Small intestine (tissue), 7 donors: ENCODE measurements around the gene CFAP299. TPM values are rescaled to one million over a fixed set of nuclear protein-coding genes. Genes with fewer than 3 reads are reported as not detected.
A peak's percentile ranks its signal among the peaks of the same experiment; 100 is the strongest.
"Not testable (repeated sequence)": the region's sequence is repeated elsewhere in the genome, so short reads cannot be mapped to it uniquely, and the experiment has no call there.

Source experiments
- DNase-seq, 2 donors: peaks; one replicate each; pipeline versions ENCODE4 v3.0.0 to v3.0.0-alpha.2; 2013
- FAIRE-seq: peaks from 2 replicates; lab custom pipeline; 2012; peaks lifted over from hg19 to GRCh38; lab: Jason Lieb, UNC
- H3K27ac ChIP-seq, 3 donors: one replicate each; pipeline ENCODE4 v1.5.1; 2013; ENCODE audit warnings: low read length in 2 of 3, mild to moderate bottlenecking in 2 of 3, control low read depth in 1 of 3, inconsistent platforms in 1 of 3, low read depth in 1 of 3, moderate library complexity in 1 of 3
- H3K27me3 ChIP-seq, 3 donors: one replicate each; pipeline ENCODE4 v1.6.1; 2013; ENCODE audit warnings: low read length in 3 of 3, inconsistent platforms in 1 of 3; ENCODE audit not compliant: control insufficient read depth in 3 of 3, insufficient read depth in 3 of 3
- H3K36me3 ChIP-seq, 3 donors: one replicate each; pipeline ENCODE4 v1.6.1; 2013; ENCODE audit warnings: low read length in 3 of 3, inconsistent platforms in 1 of 3, low read depth in 1 of 3, mild to moderate bottlenecking in 1 of 3, moderate library complexity in 1 of 3; ENCODE audit not compliant: control insufficient read depth in 3 of 3, insufficient read depth in 2 of 3
- H3K4me1 ChIP-seq, 3 donors: one replicate each; pipeline ENCODE4 v1.6.1; 2013; ENCODE audit warnings: low read length in 2 of 3, inconsistent platforms in 1 of 3, low read depth in 1 of 3, mild to moderate bottlenecking in 1 of 3, moderate library complexity in 1 of 3; ENCODE audit not compliant: control insufficient read depth in 3 of 3, insufficient read depth in 2 of 3
- H3K4me3 ChIP-seq, 3 donors: one replicate each; pipeline ENCODE4 v1.5.1; 2013; ENCODE audit warnings: low read length in 3 of 3, control low read depth in 1 of 3, inconsistent platforms in 1 of 3, low read depth in 1 of 3, mild to moderate bottlenecking in 1 of 3, moderate library complexity in 1 of 3
- H3K9me3 ChIP-seq, 2 donors: one replicate each; pipeline ENCODE4 v1.6.1; 2013; ENCODE audit warnings: low read depth in 1 of 2, low read length in 1 of 2; ENCODE audit not compliant: control insufficient read depth in 2 of 2, insufficient read depth in 1 of 2
- WGBS, 3 donors: extraction: QIAGEN DNeasy Blood & Tissue Kit; methylation state at CpG; one replicate each; pipeline ENCODE4 v1.1.7; 2013; 5-methylcytosine and 5-hydroxymethylcytosine counted together
- polyA plus RNA-seq, 4 donors: library from polyadenylated mRNA; stranded (reverse) in 3 of 4; unstranded in 1 of 4; fragments of 200-250 nt in 3 of 4; fragments of 120-200 nt in 1 of 4; gene quantifications; one replicate each; pipeline versions ENCODE4 v1.2.1 to v1.2.3, GENCODE V29; 2013
- donor health status: healthy with polysubstance abuse.
- donor health status: control.
- donor health status: control.
- donor health status: Bipolar disorder and iron deficiency.
- donor health status: healthy.

Gene CFAP299
- polyA plus RNA-seq, 4 donors, result not detected

- DNase-seq (peak in 1 of 2 donors; percentile 12), FAIRE-seq (no peak)
- no peak overlapping the region for H3K4me3 ChIP-seq
- H3K36me3 ChIP-seq, result no peaks in the 10 kb centered on the region
- H3K9me3 ChIP-seq, result no peaks in the 10 kb centered on the region
- peaks cover 0 to 3% (median 0%) of the 10 kb centered on the region in 3 donors for H3K4me1 ChIP-seq
- no peaks in the 10 kb centered on the region for H3K27me3 ChIP-seq
- H3K27ac ChIP-seq, result no peak overlapping the region
- 22 to 50% (median 39%) methylated on average over 4 of the region's 4 CpGs for WGBS, 3 donors
These were observed 89.9 kb downstream of the CFAP299 start for GRCh38 chr4:80425124-80426100.

GRCh38 chr4:80431203-80431965, 95.9 kb downstream of the CFAP299 start:
- WGBS, 3 donors, result 80 to 88% (median 87%) methylated on average over 5 of the region's 5 CpGs
- no peak for DNase-seq
- H3K4me1 ChIP-seq, result no peaks in the 10 kb centered on the region
- no peak overlapping the region for H3K4me3 ChIP-seq
- H3K9me3 ChIP-seq, result no peaks in the 10 kb centered on the region
- H3K36me3 ChIP-seq, result no peaks in the 10 kb centered on the region
- H3K27me3 ChIP-seq, result no peaks in the 10 kb centered on the region
- H3K27ac ChIP-seq, result no peak overlapping the region
- no peak for FAIRE-seq

DNA sequence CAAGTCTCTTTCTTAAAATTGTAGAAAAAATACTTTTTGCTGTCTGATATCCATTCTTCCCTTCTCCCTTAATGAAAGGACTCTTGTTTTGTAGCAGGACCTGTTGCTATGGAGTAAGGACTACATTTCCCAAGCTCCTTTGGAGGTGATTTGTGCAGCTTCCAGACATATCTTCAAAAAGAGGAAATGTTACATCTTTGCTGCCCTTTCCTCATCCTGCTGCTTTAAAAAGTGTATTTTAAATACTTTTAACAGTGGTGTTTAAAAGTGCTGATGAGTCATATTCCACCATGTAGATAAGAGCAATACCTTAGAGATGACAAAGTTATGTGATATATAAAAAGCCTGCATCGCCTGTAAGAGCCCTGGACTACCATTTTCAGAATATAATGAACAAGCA, 98.7 kb downstream of the CFAP299 start:
- Histone ChIP-seq H3K27me3 (no peaks in the 10 kb centered on the region), H3K27ac (no peak overlapping the region), H3K36me3 (no peaks in the 10 kb centered on the region), H3K4me3 (no peak overlapping the region), H3K4me1 (no peaks in the 10 kb centered on the region), H3K9me3 (no peaks in the 10 kb centered on the region)
- DNase-seq, result no peak
- FAIRE-seq, result no peak
- 50 to 94% (median 89%) methylated on average over 1 of the region's 1 CpG for WGBS, 3 donors

- H3K4me3 ChIP-seq, result no peak overlapping the region
- FAIRE-seq (no peak), DNase-seq (no peak)
- 44 to 73% (median 53%) methylated on average over 1 of the region's 1 CpG for WGBS, 3 donors
- no peaks in the 10 kb centered on the region for H3K27me3 ChIP-seq
- H3K27ac ChIP-seq, result no peak overlapping the region
- H3K36me3 ChIP-seq, result no peaks in the 10 kb centered on the region
- H3K9me3 ChIP-seq, result no peaks in the 10 kb centered on the region
- no peaks in the 10 kb centered on the region for H3K4me1 ChIP-seq
These were observed 102.5 kb downstream of the CFAP299 start for GRCh38 chr4:80438016-80438415.

DNA sequence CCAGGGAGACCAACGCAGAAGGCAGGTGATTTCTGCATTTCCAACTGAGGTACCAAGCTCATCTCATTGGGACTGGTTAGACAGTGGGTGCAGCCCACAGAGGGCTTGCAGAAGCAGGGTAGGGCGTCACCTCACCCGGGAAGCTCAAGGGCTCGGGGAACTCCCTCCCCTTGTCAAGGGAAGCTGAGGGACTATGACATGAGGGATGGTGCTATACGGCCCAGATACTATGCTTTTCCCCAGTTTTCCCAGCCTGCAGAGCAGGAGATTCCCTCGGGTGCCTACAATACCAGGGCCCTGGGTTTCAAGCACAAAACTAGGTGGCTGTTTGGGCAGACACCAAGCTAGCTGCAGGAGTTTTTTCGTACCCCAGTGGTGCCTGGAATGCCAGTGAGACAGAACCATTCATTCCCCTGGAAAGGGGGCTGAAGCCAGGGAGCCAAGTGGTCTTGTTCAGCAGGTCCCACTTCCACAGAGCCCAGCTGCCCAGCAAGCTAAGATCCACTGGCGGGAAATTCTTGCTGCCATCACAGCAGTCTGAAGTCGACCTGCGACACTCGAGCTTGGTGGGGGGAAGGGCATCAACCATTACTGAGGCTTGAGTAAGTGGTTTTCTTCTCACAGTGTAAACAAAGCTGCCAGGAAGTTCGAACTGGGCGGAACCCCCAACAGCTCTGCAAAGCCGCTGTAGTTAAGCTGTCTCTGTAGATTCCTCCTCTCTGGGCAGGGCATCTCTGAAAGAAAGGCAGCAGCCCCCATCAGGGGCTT, 103.9 kb downstream of the CFAP299 start:
- FAIRE-seq, H3K36me3 ChIP-seq, H3K27ac ChIP-seq, H3K27me3 ChIP-seq, H3K4me1 ChIP-seq, H3K9me3 ChIP-seq, H3K4me3 ChIP-seq: not testable (repeated sequence)
- peak in 1 of 2 donors; percentile 48 for DNase-seq
- WGBS, 3 donors, result 59 to 75% (median 69%) methylated on average over 14 of the region's 14 CpGs

DNA sequence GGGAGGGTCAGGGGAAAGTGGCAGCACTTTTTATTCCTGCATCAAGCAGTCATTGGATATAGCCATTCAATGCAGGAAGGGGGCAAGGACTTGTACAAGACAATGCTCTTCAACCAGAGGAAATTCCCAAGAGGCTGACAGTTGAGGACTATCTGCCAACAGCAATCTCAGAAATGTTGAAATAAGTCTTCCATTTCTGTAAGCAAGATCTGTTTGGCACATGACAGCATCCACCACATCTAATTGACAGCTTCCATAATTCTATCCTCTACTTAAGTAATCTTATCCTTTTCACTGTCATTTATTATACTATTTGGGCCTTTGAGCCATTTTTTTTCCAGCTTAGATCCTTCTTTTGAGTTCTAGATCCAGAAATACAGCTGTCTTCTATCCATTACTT, 110.7 kb downstream of the CFAP299 start:
- Histone ChIP-seq H3K9me3 (no peaks in the 10 kb centered on the region), H3K4me3 (no peak overlapping the region), H3K36me3 (no peaks in the 10 kb centered on the region), H3K27ac (no peak overlapping the region), H3K4me1 (no peaks in the 10 kb centered on the region), H3K27me3 (no peaks in the 10 kb centered on the region)
- no peak for DNase-seq
- FAIRE-seq, result no peak

DNA sequence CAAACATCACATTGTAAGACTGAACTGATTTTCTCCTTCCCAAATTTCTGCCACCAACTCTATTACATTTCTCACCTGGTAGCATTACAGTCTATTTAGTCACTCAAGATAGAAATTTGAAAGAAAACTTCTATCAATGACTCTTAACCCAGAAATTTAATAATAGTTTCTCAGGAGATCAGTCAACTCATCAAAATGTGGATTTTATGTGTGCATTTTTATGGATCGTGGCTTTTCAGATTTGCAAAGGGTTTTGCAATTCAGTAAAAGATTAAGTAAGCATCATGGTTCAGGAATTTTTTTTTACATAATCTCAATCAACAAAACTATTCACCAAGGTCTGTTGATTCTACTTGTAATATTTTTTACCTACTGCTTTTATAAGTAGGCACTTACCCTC, 111.1 kb downstream of the CFAP299 start:
- no peak for FAIRE-seq
- Histone ChIP-seq H3K4me3 (no peak overlapping the region), H3K9me3 (no peaks in the 10 kb centered on the region), H3K27ac (no peak overlapping the region), H3K36me3 (no peaks in the 10 kb centered on the region), H3K4me1 (no peaks in the 10 kb centered on the region), H3K27me3 (no peaks in the 10 kb centered on the region)
- WGBS, 3 donors, result 90 to 95% (median 92%) methylated on average over 1 of the region's 1 CpG
- no peak for DNase-seq

GRCh38 chr4:80447493-80447892, 112.0 kb downstream of the CFAP299 start:
- H3K36me3 ChIP-seq, result no peaks in the 10 kb centered on the region
- DNase-seq (no peak), FAIRE-seq (no peak)
- WGBS, 3 donors, result 94 to 97% (median 96%) methylated on average over 9 of the region's 9 CpGs
- no peaks in the 10 kb centered on the region for H3K27me3 ChIP-seq
- no peaks in the 10 kb centered on the region for H3K4me1 ChIP-seq
- no peaks in the 10 kb centered on the region for H3K9me3 ChIP-seq
- no peak overlapping the region for H3K4me3 ChIP-seq
- no peak overlapping the region for H3K27ac ChIP-seq
